GM23338 (cell line): ENCODE data around the gene SESN2. TPM values are rescaled to one million over a fixed set of nuclear protein-coding genes. Genes with fewer than 3 reads are reported as not detected.

Experiments
- ATAC-seq: fragments of 200-7000 bp; cut with Tn5 transposase; 3 replicates; pipeline ENCODE4 v1.9.1; 2020
- DNase-seq: peaks from one replicate; pipeline ENCODE4 v3.0.0-alpha.2; 2015; ENCODE audit warnings: low spot score
- H2AFZ ChIP-seq: fragments of 200-600 bp; sonication (generic); 2 replicates; pipeline ENCODE4 v1.8.0; 2016; ENCODE audit warnings: antibody characterized with exemption, mild to moderate bottlenecking, moderate library complexity
- H3F3A ChIP-seq: fragments of 200-600 bp; sonication (generic); replicated peaks from 2 replicates; pipeline ENCODE4 v1.8.0; 2017; ENCODE audit warnings: antibody characterized with exemption, mixed run types, low read depth
- H3K27ac ChIP-seq: fragments of 200-600 bp; sonication (generic); 2 replicates; pipeline ENCODE4 v1.6.1; 2016; ENCODE audit warnings: low read depth
- H3K27me3 ChIP-seq: fragments of 200-600 bp; sonication (generic); 2 replicates; pipeline ENCODE4 v1.8.0; 2016; ENCODE audit warnings: mild to moderate bottlenecking, mixed run types, moderate library complexity; ENCODE audit not compliant: insufficient read depth
- H3K36me3 ChIP-seq: fragments of 200-600 bp; sonication (generic); 2 replicates; pipeline ENCODE4 v1.8.0; 2016; ENCODE audit warnings: mild to moderate bottlenecking; ENCODE audit not compliant: insufficient read depth
- H3K4me1 ChIP-seq: fragments of 200-600 bp; sonication (generic); 2 replicates; pipeline ENCODE4 v1.8.0; 2016; ENCODE audit warnings: mild to moderate bottlenecking, moderate library complexity; ENCODE audit not compliant: insufficient read depth
- H3K4me2 ChIP-seq: fragments of 200-600 bp; sonication (generic); 2 replicates; pipeline ENCODE4 v1.7.1; 2017; ENCODE audit warnings: mixed run types
- H3K4me3 ChIP-seq: fragments of 200-600 bp; sonication (generic); 2 replicates; pipeline ENCODE4 v1.6.1; 2016; ENCODE audit warnings: mixed run types
- H3K79me2 ChIP-seq: fragments of 200-600 bp; sonication (generic); replicated peaks from 2 replicates; pipeline ENCODE4 v1.8.0; 2017; ENCODE audit warnings: mild to moderate bottlenecking; ENCODE audit not compliant: insufficient read depth
- H3K9me2 ChIP-seq: fragments of 200-600 bp; sonication (generic); 2 replicates; pipeline ENCODE4 v1.8.0; 2017; ENCODE audit not compliant: insufficient read depth
- H4K20me1 ChIP-seq: fragments of 200-600 bp; sonication (generic); replicated peaks from 2 replicates; pipeline ENCODE4 v1.8.0; 2017; ENCODE audit warnings: mild to moderate bottlenecking; ENCODE audit not compliant: insufficient read depth
- H3K27ac Mint-ChIP-seq: 2 replicates; pipeline ENCODE4 v1.8.0; 2020; ENCODE audit warnings: inconsistent platforms, mild to moderate bottlenecking, moderate library complexity, mixed read lengths
- H3K27me3 Mint-ChIP-seq: 3 replicates; pipeline ENCODE4 v1.8.0; 2022; ENCODE audit warnings: low read depth, mild to moderate bottlenecking, moderate library complexity, mixed read lengths, inconsistent platforms; ENCODE audit not compliant: insufficient read depth, poor library complexity
- H3K36me3 Mint-ChIP-seq: 3 replicates; pipeline ENCODE4 v1.8.0; 2021; ENCODE audit warnings: low read depth, mild to moderate bottlenecking, inconsistent platforms, moderate library complexity, mixed read lengths
- H3K4me1 Mint-ChIP-seq: 3 replicates; pipeline ENCODE4 v1.8.0; 2020; ENCODE audit warnings: mild to moderate bottlenecking, inconsistent platforms, mixed read lengths
- H3K4me3 Mint-ChIP-seq: 3 replicates; pipeline ENCODE4 v1.8.0; 2021; ENCODE audit warnings: moderate library complexity, mild to moderate bottlenecking, inconsistent platforms, mixed read lengths
- H3K9me3 Mint-ChIP-seq: 3 replicates; pipeline ENCODE4 v1.8.0; 2020; ENCODE audit warnings: moderate library complexity, mild to moderate bottlenecking, inconsistent platforms, mixed read lengths
- ETS1 ChIP-seq: IDR thresholded peaks from 2 replicates; pipeline ENCODE4 v1.6.1; 2016; ENCODE audit warnings: antibody characterized with exemption
- EZH2 ChIP-seq: fragments of 200-600 bp; sonication (generic); IDR thresholded peaks from one replicate; pipeline ENCODE4 v1.8.0; 2017; ENCODE audit warnings: antibody characterized with exemption, mild to moderate bottlenecking, low read depth; ENCODE audit not compliant: unreplicated experiment
- EZH2phosphoT487 ChIP-seq: fragments of 200-600 bp; sonication (generic); IDR thresholded peaks from one replicate; pipeline ENCODE4 v1.8.1; 2018; ENCODE audit warnings: antibody characterized with exemption; ENCODE audit not compliant: unreplicated experiment
- JUNB ChIP-seq: IDR thresholded peaks from one replicate; pipeline ENCODE4 v1.6.1; 2016; ENCODE audit warnings: antibody characterized with exemption; ENCODE audit not compliant: unreplicated experiment
- NANOG ChIP-seq: IDR thresholded peaks from 2 replicates; pipeline ENCODE4 v1.6.1; 2016; ENCODE audit warnings: antibody characterized with exemption, borderline replicate concordance
- ZNF331 ChIP-seq: fragments of 250-450 bp; sonication (Bioruptor Pico); IDR thresholded peaks from 2 replicates; pipeline ENCODE4 v1.5.0; 2020; ENCODE audit warnings: low read depth, mild to moderate bottlenecking, moderate library complexity
- ZNF462 ChIP-seq: fragments of 250-450 bp; sonication (Bioruptor Pico); IDR thresholded peaks from 2 replicates; pipeline ENCODE4 v1.5.0; 2020; ENCODE audit warnings: mild to moderate bottlenecking, moderate library complexity
- polyA plus RNA-seq: library from polyadenylated mRNA; unstranded; fragments of >200 nt; fragmentation: Nextera tagmentation; extraction: Ambion mirVana; gene quantifications from 2 replicates; pipeline ENCODE4 v1.2.1, GENCODE V29; 2016
- total RNA-seq: library from RNA; depleted of rRNA; stranded (reverse); fragments of >200 nt; shearing (Covaris generic); gene quantifications from 2 replicates; pipeline ENCODE4 v1.2.3, GENCODE V29; 2014
- TF ChIP-seq, protein P1 (sequence below): IDR thresholded peaks from one replicate; pipeline ENCODE4 v1.6.1; 2018; ENCODE audit warnings: antibody characterized with exemption; ENCODE audit not compliant: unreplicated experiment

The SESN2 gene
- total and polyA plus RNA-seq, 2 experiments from 2014 or later = 22.8 to 52.1 TPM

DNA sequence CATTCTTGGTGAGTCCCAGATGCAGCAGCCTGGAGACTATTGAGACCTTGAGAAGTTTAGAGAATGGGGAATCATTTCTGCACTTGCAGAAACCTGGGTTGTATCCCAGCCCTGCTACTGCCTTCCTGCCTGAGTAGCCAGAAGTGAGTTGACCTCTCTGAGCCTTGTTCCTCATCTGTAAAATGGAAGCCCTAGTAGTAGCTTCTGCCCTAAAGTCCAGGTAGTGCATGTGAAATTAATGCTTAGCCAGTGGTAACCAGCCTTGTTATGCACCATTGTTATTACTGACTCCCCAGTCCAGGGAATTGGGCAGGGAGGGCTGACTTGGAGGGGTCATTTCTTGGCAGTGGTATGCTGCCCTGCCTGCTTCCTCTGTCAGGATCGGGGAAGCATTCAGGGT is 5.6 kb downstream of the SESN2 start:
- H3K9me3 Mint-ChIP-seq = no peaks in the 10 kb centered on the region
- no peak for ATAC-seq
- Histone ChIP-seq H3K27ac (no peak overlapping the region), H3K27me3 (no peaks in the 10 kb centered on the region), H3K9me2 (no peaks in the 10 kb centered on the region), H3K4me3 (no peak overlapping the region; the same call in 1 of the 2 replicates), H3K4me1 (peaks cover 63% of the 10 kb centered on the region), H2AFZ (no peak overlapping the region), H3K36me3 (peaks cover 5% of the 10 kb centered on the region; the same call in 1 of the 2 replicates), H3F3A (peaks cover 15% of the 10 kb centered on the region; the same call in 1 of the 2 replicates), H4K20me1 (peaks cover 74% of the 10 kb centered on the region), H3K79me2 (peaks cover 98% of the 10 kb centered on the region), H3K4me2 (peak overlapping the region; percentile 75)
- H3K4me1 Mint-ChIP-seq = peaks cover 56% of the 10 kb centered on the region
- H3K27ac Mint-ChIP-seq = no peak overlapping the region
- peaks cover 18% of the 10 kb centered on the region for H3K27me3 Mint-ChIP-seq
- no peak for DNase-seq
- no peak for TF ChIP-seq EZH2phosphoT487
- peaks cover 28% of the 10 kb centered on the region for H3K36me3 Mint-ChIP-seq
- peak overlapping the region; percentile 36; the same call in 2 of the 3 replicates for H3K4me3 Mint-ChIP-seq

DNA sequence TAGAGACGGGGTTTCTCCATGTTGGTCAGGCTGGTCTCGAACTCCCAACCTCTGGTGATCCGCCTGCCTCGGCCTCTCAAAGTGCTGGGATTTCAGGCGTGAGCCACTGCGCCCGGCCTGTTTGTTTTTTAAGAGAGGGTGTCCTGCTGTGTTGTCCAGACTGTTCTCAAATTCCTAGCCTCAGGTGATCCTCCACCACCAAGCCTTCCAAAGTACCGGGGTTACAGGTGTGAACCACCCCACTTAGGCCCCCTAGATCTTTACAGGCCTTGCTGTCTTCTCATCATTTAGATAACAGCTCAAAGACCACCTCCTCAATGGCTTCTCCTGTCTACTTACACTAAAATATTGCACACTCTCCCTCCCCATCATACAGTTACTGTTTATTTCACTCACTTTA is 6.3 kb downstream of the SESN2 start:
- Histone ChIP-seq H3K9me2 (no peaks in the 10 kb centered on the region), H2AFZ (no peak overlapping the region), H4K20me1 (peaks cover 74% of the 10 kb centered on the region), H3K27me3 (no peaks in the 10 kb centered on the region), H3K4me3 (peak overlapping the region; percentile 35; the same call in 1 of the 2 replicates), H3K27ac (peak overlapping the region; percentile 42; the same call in 1 of the 2 replicates), H3K79me2 (peaks cover 99% of the 10 kb centered on the region), H3K4me1 (peaks cover 63% of the 10 kb centered on the region), H3K36me3 (peaks cover 11% of the 10 kb centered on the region), H3F3A (peaks cover 15% of the 10 kb centered on the region; the same call in 1 of the 2 replicates), H3K4me2 (peak overlapping the region; percentile 75)
- Mint-ChIP-seq H3K27ac (peak overlapping the region; percentile 3; the same call in 1 of the 2 replicates), H3K27me3 (peaks cover 18% of the 10 kb centered on the region), H3K36me3 (peaks cover 32% of the 10 kb centered on the region), H3K9me3 (no peaks in the 10 kb centered on the region), H3K4me3 (peak overlapping the region; percentile 15; the same call in 2 of the 3 replicates), H3K4me1 (peaks cover 56% of the 10 kb centered on the region)
- no peak for DNase-seq
- peak; percentile 11 for ATAC-seq
- no peak for TF ChIP-seq EZH2
- TF ChIP-seq, protein P1, sequence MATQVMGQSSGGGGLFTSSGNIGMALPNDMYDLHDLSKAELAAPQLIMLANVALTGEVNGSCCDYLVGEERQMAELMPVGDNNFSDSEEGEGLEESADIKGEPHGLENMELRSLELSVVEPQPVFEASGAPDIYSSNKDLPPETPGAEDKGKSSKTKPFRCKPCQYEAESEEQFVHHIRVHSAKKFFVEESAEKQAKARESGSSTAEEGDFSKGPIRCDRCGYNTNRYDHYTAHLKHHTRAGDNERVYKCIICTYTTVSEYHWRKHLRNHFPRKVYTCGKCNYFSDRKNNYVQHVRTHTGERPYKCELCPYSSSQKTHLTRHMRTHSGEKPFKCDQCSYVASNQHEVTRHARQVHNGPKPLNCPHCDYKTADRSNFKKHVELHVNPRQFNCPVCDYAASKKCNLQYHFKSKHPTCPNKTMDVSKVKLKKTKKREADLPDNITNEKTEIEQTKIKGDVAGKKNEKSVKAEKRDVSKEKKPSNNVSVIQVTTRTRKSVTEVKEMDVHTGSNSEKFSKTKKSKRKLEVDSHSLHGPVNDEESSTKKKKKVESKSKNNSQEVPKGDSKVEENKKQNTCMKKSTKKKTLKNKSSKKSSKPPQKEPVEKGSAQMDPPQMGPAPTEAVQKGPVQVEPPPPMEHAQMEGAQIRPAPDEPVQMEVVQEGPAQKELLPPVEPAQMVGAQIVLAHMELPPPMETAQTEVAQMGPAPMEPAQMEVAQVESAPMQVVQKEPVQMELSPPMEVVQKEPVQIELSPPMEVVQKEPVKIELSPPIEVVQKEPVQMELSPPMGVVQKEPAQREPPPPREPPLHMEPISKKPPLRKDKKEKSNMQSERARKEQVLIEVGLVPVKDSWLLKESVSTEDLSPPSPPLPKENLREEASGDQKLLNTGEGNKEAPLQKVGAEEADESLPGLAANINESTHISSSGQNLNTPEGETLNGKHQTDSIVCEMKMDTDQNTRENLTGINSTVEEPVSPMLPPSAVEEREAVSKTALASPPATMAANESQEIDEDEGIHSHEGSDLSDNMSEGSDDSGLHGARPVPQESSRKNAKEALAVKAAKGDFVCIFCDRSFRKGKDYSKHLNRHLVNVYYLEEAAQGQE = no peak
- TF ChIP-seq JUNB = no peak
- no peak for TF ChIP-seq NANOG
- no peak for TF ChIP-seq ZNF462 (CRISPR knock-in tag)
- TF ChIP-seq ZNF331 = no peak
- TF ChIP-seq ETS1 = no peak
- no peak for TF ChIP-seq EZH2phosphoT487
